ENCODE data around the gene GIMAP2.

DNA sequence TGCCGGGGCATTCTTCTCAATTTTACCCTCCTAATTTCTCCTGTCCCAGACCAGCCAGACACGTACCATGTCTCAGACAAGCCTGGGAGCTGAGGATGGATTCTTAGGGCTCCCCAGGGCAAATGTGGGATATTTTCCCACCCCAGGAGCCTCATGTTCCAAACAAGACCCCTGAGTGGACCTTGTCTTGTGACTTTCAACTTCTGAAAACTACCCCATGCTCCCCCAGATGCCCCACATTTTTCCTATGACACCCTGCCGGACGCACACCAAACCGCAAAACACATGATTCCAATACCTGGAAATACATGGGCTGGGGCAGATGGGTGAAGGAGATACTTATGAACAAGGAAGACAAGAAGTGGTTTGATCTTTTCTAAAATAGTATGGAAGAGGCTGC, 52.6 kb downstream of the GIMAP2 start:
- TF ChIP-seq CTCF (IDR thresholded peaks at IDR 0.05) (no peak), POLR2A (IDR thresholded peaks at IDR 0.05) (no peak), POLR2AphosphoS5 (IDR thresholded peaks at IDR 0.05) (no peak), EP300 (IDR thresholded peaks at IDR 0.05) (no peak)
